Chondrocyte (in vitro differentiated cells): ENCODE measurements around the gene GRWD1. TPM values are rescaled to one million over a fixed set of nuclear protein-coding genes. Genes with fewer than 3 reads are reported as not detected.

Source experiments
- DNase-seq: peaks from one replicate; pipeline ENCODE4 v3.0.0; 2021; ENCODE audit warnings: mixed read lengths, low spot score
- H3K27ac Mint-ChIP-seq: one replicate; pipeline ENCODE4 v1.8.0; 2021; ENCODE audit warnings: mild to moderate bottlenecking, moderate library complexity, mixed read lengths; ENCODE audit not compliant: unreplicated experiment
- H3K27me3 Mint-ChIP-seq: 2 replicates; pipeline ENCODE4 v1.8.0; 2021; ENCODE audit warnings: low read depth, mixed read lengths
- H3K36me3 Mint-ChIP-seq: 2 replicates; pipeline ENCODE4 v1.8.0; 2021; ENCODE audit warnings: low read depth, mixed read lengths
- H3K4me1 Mint-ChIP-seq: 2 replicates; pipeline ENCODE4 v1.8.0; 2021; ENCODE audit warnings: low read depth, mild to moderate bottlenecking, mixed read lengths
- H3K4me3 Mint-ChIP-seq: one replicate; pipeline ENCODE4 v1.8.0; 2021; ENCODE audit warnings: mild to moderate bottlenecking, moderate library complexity, mixed read lengths; ENCODE audit not compliant: unreplicated experiment
- H3K9me3 Mint-ChIP-seq: 2 replicates; pipeline ENCODE4 v1.8.0; 2021; ENCODE audit warnings: low read depth, mixed read lengths
- total RNA-seq: library from RNA; stranded (reverse); gene quantifications from 3 replicates; pipeline ENCODE4 v1.2.1, GENCODE V29; 2021
- TF ChIP-seq, protein P1 (sequence below): fragments of 200-600 bp; sonication (generic); IDR thresholded peaks from 2 replicates; pipeline ENCODE4 v1.5.0; 2021; ENCODE audit warnings: antibody characterized with exemption, mild to moderate bottlenecking, moderate library complexity

The GRWD1 gene
- total RNA-seq, 1 donor from 2014 or later, result 20.7 TPM

DNA sequence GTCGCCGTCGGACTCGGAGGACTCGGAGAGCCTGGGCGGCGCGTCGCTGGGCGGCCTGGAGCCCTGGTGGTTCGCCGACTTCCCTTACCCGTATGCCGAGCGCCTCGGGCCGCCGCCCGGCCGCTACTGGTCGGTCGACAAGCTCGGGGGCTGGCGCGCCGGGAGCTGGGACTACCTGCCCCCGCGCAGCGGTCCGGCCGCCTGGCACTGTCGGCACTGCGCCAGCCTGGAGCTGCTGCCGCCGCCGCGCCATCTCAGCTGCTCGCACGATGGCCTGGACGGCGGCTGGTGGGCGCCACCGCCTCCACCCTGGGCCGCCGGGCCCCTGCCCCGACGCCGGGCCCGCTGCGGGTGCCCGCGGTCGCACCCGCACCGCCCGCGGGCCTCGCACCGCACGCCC is 2.5 kb upstream of the GRWD1 start:
- H3K36me3 Mint-ChIP-seq, result peaks cover under 1% of the 10 kb centered on the region
- H3K27ac Mint-ChIP-seq, result no peak overlapping the region
- peaks cover 23% of the 10 kb centered on the region for H3K4me1 Mint-ChIP-seq
- no peaks in the 10 kb centered on the region for H3K27me3 Mint-ChIP-seq
- H3K9me3 Mint-ChIP-seq, result no peaks in the 10 kb centered on the region
- DNase-seq, result no peak
- TF ChIP-seq, protein P1, sequence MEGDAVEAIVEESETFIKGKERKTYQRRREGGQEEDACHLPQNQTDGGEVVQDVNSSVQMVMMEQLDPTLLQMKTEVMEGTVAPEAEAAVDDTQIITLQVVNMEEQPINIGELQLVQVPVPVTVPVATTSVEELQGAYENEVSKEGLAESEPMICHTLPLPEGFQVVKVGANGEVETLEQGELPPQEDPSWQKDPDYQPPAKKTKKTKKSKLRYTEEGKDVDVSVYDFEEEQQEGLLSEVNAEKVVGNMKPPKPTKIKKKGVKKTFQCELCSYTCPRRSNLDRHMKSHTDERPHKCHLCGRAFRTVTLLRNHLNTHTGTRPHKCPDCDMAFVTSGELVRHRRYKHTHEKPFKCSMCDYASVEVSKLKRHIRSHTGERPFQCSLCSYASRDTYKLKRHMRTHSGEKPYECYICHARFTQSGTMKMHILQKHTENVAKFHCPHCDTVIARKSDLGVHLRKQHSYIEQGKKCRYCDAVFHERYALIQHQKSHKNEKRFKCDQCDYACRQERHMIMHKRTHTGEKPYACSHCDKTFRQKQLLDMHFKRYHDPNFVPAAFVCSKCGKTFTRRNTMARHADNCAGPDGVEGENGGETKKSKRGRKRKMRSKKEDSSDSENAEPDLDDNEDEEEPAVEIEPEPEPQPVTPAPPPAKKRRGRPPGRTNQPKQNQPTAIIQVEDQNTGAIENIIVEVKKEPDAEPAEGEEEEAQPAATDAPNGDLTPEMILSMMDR, result no peak
- H3K4me3 Mint-ChIP-seq, result no peak overlapping the region

DNA sequence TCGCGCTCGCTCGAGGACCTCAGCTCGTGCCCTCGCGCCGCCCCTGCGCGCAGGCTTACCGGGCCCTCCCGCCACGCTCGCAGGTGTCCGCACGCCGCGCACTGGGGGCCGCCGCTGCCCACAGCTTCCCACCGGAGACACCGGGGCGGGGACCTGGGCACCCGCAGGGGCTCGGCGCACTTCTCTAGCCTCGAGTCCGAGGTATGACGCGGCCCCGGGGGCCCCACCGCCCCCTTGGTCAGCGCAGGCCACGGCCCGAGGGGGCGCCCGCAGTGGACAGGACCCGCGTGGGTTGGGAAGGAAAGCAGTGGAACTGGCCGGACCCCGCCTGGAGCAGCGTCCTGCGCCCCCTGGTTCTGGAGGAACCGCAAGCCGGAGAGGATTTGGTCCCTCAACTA is 2.1 kb upstream of the GRWD1 start:
- H3K27ac Mint-ChIP-seq, result no peak overlapping the region
- TF ChIP-seq, protein P1, result no peak
- DNase-seq, result no peak
- no peak overlapping the region for H3K4me3 Mint-ChIP-seq
- no peaks in the 10 kb centered on the region for H3K27me3 Mint-ChIP-seq
- H3K9me3 Mint-ChIP-seq, result no peaks in the 10 kb centered on the region
- peaks cover 23% of the 10 kb centered on the region for H3K4me1 Mint-ChIP-seq
- peaks cover 4% of the 10 kb centered on the region for H3K36me3 Mint-ChIP-seq

DNA sequence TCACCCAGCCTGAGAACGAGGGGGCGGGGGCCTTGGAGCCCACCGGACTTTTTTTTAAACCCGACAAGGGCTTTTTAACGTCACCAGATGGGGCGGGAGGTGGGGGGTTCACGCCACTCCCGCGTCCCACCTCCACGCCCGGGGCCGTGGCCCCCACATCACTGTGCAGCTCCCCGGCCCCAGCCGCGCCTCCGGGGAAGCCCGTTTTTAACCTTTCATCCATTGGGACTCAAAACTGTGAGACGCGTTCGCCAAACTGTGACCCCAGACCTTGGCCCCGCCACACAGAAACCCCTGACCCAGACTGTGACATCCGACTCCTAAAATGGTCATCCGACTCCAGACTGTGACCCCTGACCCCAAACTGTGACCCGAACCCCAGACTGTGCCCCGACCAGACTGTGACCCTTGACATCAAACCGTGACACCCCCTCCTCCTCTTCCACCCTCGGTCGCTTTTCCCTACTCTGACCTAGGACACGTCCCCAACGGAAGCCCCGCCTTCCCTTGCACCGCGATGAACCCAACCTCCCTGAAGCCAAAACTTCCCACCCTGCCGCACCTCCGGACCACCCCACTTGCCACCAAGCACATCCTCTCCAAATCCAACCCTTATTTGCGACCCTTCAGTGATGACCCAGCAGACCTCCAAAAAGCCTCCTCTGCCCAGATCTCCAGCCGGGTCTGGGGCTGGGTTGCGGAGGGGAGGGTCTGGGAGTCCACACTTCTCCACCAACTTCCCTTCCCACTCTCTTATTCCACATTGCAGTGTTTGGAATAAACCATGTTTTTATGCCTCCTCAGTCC is 1.5 kb upstream of the GRWD1 start:
- no peaks in the 10 kb centered on the region for H3K27me3 Mint-ChIP-seq
- TF ChIP-seq, protein P1, result no peak
- no peak for DNase-seq

DNA sequence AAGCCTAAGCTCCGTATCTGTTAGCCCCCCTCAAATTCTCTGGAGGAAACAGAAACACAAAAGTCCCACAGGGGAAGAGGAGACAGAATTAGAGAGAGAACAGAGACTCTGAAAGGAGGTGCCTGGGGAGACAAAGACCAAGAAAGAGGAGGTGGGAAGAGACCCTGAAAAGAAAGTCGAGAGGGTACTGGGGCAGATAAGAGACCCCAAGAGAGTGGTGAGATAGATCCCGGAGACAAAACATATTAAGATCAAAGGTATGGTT is 915 bp upstream of the GRWD1 start:
- peak overlapping the region; percentile 98 for H3K27ac Mint-ChIP-seq
- peaks cover 23% of the 10 kb centered on the region for H3K4me1 Mint-ChIP-seq
- no peak for DNase-seq
- no peaks in the 10 kb centered on the region for H3K9me3 Mint-ChIP-seq
- no peaks in the 10 kb centered on the region for H3K27me3 Mint-ChIP-seq
- H3K4me3 Mint-ChIP-seq, result peak overlapping the region; percentile 86
- peaks cover 8% of the 10 kb centered on the region for H3K36me3 Mint-ChIP-seq
- TF ChIP-seq, protein P1, result no peak

More for the DNA sequence above, 1.5 kb upstream of the GRWD1 start:
- no peaks in the 10 kb centered on the region for H3K9me3 Mint-ChIP-seq
- peak overlapping the region; percentile 86 for H3K4me3 Mint-ChIP-seq
- H3K27ac Mint-ChIP-seq, result peak overlapping the region; percentile 98
- peaks cover 23% of the 10 kb centered on the region for H3K4me1 Mint-ChIP-seq
- peaks cover 7% of the 10 kb centered on the region for H3K36me3 Mint-ChIP-seq

DNA sequence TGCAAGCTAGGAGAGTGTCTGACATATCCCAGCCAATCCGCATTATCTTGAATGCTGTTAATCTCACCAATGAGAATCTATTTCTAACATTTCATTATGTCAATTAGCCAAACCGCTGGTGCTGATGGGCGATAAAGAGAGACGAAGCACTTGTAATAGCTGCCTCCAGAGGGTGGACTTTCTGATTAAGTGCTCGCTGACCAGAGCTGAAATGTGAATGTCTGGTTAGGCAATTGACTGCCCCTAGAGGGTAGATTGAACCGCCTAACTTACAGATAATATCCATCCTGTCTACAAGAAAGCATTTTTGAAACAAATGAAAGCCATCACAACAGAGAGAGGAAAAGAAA is 552 bp upstream of the GRWD1 start:
- no peak for DNase-seq
- no peaks in the 10 kb centered on the region for H3K27me3 Mint-ChIP-seq
- H3K36me3 Mint-ChIP-seq, result peaks cover 8% of the 10 kb centered on the region
- TF ChIP-seq, protein P1, result peak; percentile 86
- peak overlapping the region; percentile 86 for H3K4me3 Mint-ChIP-seq
- H3K27ac Mint-ChIP-seq, result peak overlapping the region; percentile 98
- peaks cover 23% of the 10 kb centered on the region for H3K4me1 Mint-ChIP-seq
- H3K9me3 Mint-ChIP-seq, result no peaks in the 10 kb centered on the region
